ENCODE measurements around the gene GRIN3B. TPM values are rescaled to one million over a fixed set of nuclear protein-coding genes. Genes with fewer than 3 reads are reported as not detected.

GRIN3B gene
- total and polyA plus RNA-seq, 2 of the 8 experiments (the other 6 are each of a cell fraction or from before 2014, with no cell fraction given) = 0.45 to 1.0 TPM

DNA sequence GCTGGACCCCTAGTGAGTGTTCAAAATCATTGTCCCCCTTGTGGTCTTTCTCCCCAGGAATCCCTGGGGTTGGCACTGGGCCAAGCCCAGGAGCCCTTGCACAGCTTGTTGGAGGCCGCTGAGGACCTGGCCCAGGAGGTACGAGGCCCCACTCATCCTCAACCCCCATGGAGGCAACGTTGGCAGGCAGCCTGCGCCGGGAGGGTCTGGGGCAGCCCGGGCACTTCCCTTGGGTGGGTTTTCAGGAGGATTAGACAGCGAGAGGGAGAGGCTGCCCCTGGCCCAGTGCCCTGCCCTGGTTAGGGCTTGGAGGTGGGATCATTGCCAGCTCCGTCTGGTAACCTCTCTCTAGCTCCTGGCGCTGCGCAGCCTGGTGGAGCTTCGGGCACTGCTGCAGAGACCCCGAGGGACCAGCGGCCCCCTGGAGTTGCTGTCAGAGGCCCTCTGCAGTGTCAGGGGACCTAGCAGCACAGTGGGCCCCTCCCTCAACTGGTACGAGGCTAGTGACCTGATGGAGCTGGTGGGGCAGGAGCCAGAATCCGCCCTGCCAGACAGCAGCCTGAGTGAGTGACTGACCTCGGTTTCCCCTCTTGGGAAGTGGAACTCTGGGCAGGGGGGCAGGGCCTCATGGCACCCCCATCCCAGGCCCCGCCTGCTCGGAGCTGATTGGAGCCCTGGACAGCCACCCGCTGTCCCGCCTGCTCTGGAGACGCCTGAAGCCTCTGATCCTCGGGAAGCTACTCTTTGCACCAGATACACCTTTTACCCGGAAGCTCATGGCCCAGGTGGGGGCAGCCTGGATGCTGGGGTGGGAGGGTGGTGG is 42.7 kb downstream of the GRIN3B start (continued):
- TF ChIP-seq SRF (IDR thresholded peaks at IDR 0.05; ENCODE audit: low read depth, low read length) (no peak), ZNF274 (IDR thresholded peaks at IDR 0.05; ENCODE audit: borderline replicate concordance, extremely low read depth, low read length) (no peak), CREB1 (IDR thresholded peaks at IDR 0.05) (no peak), ATF2 (IDR thresholded peaks at IDR 0.05; ENCODE audit: low read length) (no peak), MAFK (IDR thresholded peaks at IDR 0.05; ENCODE audit: low read depth, low read length) (no peak), CHD1 (IDR thresholded peaks at IDR 0.05; ENCODE audit: low read depth, low read length) (no peak), RBBP5 (IDR thresholded peaks at IDR 0.05; ENCODE audit: borderline replicate concordance, low read depth, low read length) (no peak)
- TF ChIP-seq, protein P1, sequence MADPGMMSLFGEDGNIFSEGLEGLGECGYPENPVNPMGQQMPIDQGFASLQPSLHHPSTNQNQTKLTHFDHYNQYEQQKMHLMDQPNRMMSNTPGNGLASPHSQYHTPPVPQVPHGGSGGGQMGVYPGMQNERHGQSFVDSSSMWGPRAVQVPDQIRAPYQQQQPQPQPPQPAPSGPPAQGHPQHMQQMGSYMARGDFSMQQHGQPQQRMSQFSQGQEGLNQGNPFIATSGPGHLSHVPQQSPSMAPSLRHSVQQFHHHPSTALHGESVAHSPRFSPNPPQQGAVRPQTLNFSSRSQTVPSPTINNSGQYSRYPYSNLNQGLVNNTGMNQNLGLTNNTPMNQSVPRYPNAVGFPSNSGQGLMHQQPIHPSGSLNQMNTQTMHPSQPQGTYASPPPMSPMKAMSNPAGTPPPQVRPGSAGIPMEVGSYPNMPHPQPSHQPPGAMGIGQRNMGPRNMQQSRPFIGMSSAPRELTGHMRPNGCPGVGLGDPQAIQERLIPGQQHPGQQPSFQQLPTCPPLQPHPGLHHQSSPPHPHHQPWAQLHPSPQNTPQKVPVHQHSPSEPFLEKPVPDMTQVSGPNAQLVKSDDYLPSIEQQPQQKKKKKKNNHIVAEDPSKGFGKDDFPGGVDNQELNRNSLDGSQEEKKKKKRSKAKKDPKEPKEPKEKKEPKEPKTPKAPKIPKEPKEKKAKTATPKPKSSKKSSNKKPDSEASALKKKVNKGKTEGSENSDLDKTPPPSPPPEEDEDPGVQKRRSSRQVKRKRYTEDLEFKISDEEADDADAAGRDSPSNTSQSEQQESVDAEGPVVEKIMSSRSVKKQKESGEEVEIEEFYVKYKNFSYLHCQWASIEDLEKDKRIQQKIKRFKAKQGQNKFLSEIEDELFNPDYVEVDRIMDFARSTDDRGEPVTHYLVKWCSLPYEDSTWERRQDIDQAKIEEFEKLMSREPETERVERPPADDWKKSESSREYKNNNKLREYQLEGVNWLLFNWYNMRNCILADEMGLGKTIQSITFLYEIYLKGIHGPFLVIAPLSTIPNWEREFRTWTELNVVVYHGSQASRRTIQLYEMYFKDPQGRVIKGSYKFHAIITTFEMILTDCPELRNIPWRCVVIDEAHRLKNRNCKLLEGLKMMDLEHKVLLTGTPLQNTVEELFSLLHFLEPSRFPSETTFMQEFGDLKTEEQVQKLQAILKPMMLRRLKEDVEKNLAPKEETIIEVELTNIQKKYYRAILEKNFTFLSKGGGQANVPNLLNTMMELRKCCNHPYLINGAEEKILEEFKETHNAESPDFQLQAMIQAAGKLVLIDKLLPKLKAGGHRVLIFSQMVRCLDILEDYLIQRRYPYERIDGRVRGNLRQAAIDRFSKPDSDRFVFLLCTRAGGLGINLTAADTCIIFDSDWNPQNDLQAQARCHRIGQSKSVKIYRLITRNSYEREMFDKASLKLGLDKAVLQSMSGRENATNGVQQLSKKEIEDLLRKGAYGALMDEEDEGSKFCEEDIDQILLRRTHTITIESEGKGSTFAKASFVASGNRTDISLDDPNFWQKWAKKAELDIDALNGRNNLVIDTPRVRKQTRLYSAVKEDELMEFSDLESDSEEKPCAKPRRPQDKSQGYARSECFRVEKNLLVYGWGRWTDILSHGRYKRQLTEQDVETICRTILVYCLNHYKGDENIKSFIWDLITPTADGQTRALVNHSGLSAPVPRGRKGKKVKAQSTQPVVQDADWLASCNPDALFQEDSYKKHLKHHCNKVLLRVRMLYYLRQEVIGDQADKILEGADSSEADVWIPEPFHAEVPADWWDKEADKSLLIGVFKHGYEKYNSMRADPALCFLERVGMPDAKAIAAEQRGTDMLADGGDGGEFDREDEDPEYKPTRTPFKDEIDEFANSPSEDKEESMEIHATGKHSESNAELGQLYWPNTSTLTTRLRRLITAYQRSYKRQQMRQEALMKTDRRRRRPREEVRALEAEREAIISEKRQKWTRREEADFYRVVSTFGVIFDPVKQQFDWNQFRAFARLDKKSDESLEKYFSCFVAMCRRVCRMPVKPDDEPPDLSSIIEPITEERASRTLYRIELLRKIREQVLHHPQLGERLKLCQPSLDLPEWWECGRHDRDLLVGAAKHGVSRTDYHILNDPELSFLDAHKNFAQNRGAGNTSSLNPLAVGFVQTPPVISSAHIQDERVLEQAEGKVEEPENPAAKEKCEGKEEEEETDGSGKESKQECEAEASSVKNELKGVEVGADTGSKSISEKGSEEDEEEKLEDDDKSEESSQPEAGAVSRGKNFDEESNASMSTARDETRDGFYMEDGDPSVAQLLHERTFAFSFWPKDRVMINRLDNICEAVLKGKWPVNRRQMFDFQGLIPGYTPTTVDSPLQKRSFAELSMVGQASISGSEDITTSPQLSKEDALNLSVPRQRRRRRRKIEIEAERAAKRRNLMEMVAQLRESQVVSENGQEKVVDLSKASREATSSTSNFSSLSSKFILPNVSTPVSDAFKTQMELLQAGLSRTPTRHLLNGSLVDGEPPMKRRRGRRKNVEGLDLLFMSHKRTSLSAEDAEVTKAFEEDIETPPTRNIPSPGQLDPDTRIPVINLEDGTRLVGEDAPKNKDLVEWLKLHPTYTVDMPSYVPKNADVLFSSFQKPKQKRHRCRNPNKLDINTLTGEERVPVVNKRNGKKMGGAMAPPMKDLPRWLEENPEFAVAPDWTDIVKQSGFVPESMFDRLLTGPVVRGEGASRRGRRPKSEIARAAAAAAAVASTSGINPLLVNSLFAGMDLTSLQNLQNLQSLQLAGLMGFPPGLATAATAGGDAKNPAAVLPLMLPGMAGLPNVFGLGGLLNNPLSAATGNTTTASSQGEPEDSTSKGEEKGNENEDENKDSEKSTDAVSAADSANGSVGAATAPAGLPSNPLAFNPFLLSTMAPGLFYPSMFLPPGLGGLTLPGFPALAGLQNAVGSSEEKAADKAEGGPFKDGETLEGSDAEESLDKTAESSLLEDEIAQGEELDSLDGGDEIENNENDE (IDR thresholded peaks at IDR 0.05; ENCODE audit: insufficient replicate concordance, low read length) = no peak

All from H1 (cell line).